ENCODE data around the gene NOTCH3.

DNA sequence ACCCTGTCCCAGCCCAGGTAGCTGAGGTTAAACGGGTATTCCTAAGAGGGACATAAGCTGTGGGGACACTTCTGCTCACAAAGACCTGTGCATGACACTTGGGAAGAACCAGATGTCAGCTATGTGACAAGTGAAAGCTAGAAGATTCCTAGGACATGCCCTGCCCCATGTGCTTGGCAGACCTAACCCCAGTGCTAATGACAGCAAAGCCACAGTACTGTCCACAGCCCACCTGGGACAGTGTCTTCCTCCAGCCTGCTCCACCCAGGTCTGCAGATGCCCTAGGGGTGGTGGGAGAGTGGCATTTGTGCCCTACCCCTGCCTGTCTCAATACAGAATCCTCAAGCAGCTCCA, 49.8 kb upstream of the NOTCH3 start:
- TF ChIP-seq, protein P1, sequence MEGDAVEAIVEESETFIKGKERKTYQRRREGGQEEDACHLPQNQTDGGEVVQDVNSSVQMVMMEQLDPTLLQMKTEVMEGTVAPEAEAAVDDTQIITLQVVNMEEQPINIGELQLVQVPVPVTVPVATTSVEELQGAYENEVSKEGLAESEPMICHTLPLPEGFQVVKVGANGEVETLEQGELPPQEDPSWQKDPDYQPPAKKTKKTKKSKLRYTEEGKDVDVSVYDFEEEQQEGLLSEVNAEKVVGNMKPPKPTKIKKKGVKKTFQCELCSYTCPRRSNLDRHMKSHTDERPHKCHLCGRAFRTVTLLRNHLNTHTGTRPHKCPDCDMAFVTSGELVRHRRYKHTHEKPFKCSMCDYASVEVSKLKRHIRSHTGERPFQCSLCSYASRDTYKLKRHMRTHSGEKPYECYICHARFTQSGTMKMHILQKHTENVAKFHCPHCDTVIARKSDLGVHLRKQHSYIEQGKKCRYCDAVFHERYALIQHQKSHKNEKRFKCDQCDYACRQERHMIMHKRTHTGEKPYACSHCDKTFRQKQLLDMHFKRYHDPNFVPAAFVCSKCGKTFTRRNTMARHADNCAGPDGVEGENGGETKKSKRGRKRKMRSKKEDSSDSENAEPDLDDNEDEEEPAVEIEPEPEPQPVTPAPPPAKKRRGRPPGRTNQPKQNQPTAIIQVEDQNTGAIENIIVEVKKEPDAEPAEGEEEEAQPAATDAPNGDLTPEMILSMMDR (conservative IDR thresholded peaks at IDR 0.05 in 1 of 2, IDR thresholded peaks at IDR 0.05 in 1 of 2; ENCODE audit: low read depth in 1 of 2, low read length in 2 of 2), result no peak
- no peak for TF ChIP-seq EZH2 (IDR thresholded peaks at IDR 0.05; ENCODE audit: low read length, missing control alignments)
